ENCODE results near the gene CEMIP. TPM values are rescaled to one million over a fixed set of nuclear protein-coding genes. Genes with fewer than 3 reads are reported as not detected.

CEMIP gene
- polyA plus RNA-seq, 1 donor (not counting 4 experiments of a cell fraction or from before 2014, with no cell fraction given) = 2.3 TPM

DNA sequence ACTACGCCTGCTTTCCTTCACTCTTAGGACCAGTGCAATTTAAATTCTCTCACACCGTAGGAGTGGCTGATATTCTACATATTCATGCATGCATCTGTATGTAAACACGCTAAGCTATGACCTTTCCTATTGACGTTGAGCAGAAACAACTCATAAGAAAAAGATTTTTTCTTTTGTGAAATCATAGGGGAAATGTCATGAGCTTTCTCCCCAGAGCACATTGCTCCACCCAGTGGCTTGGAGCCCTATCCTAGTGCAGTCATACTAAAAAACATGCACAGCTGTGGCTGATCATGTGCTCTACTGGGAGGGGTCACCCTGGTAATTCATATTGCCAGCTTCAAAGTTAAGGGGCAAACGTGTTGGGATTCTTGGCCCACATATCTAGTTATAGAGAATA lies 212.3 kb downstream of the CEMIP start:
- dilution Hi-C loops (cut with MboI; ENCODE audit: extremely low pct_ligation_motif_present, low sequenced_read_pairs) = no loop called here
- no peaks in the 10 kb centered on the region for H3K9me3 ChIP-seq (ENCODE audit: control insufficient read depth, low read depth, low read length)
- H3K36me3 ChIP-seq (ENCODE audit: control insufficient read depth in 2 of 2, extremely low read depth in 1 of 2, insufficient read depth in 2 of 2, low read length in 2 of 2) = peaks cover 0 to 2% of the 10 kb centered on the region in 2 experiments
- H3K27ac ChIP-seq (ENCODE audit: control insufficient read depth, insufficient read depth, low read length) = peak overlapping the region; percentile 23
- peaks cover 4% of the 10 kb centered on the region for H3K9me1 ChIP-seq (ENCODE audit: control insufficient read depth, extremely low read depth, insufficient read depth, low read length)
- H3K4me2 ChIP-seq (ENCODE audit: control insufficient read depth, extremely low read depth, insufficient read depth, low read depth, low read length) = peak overlapping the region; percentile 13
- no peak overlapping the region for H2AFZ ChIP-seq (ENCODE audit: control insufficient read depth, low read length)
- no peak overlapping the region for H3K9ac ChIP-seq (ENCODE audit: control insufficient read depth, extremely low read depth, insufficient read depth, low read length)
- DNase-seq (ENCODE audit: low read depth, low spot score) = no peak
- no peaks in the 10 kb centered on the region for H3K27me3 ChIP-seq (ENCODE audit: control insufficient read depth, extremely low read depth, insufficient read depth, low read length)
- peaks cover 3% of the 10 kb centered on the region for H4K20me1 ChIP-seq (ENCODE audit: control insufficient read depth, extremely low read depth, insufficient read depth, low read length)
- H3K79me2 ChIP-seq (ENCODE audit: control insufficient read depth, insufficient read depth, low read length) = peaks cover 31% of the 10 kb centered on the region
- no peak for FAIRE-seq
- TF ChIP-seq EZH2 (IDR thresholded peaks at IDR 0.05; ENCODE audit: low read length) (no peak), CTCF (optimal IDR thresholded peaks at IDR 0.05 in 1 of 3, IDR thresholded peaks at IDR 0.05 in 1 of 3, conservative IDR thresholded peaks at IDR 0.05 in 1 of 3; ENCODE audit: extremely low read depth in 1 of 3, insufficient read depth in 2 of 3, low read length in 3 of 3) (peak in 2 of 3 experiments; percentile 8 to 33)
- peaks cover 43% of the 10 kb centered on the region for H3K4me1 ChIP-seq (ENCODE audit: control insufficient read depth, extremely low read depth, insufficient read depth, low read length)
- no peak overlapping the region for H3K4me3 ChIP-seq (ENCODE audit: control insufficient read depth in 2 of 3, extremely low read depth in 1 of 3, insufficient read depth in 2 of 3, low read depth in 1 of 3, low read length in 3 of 3)

DNA sequence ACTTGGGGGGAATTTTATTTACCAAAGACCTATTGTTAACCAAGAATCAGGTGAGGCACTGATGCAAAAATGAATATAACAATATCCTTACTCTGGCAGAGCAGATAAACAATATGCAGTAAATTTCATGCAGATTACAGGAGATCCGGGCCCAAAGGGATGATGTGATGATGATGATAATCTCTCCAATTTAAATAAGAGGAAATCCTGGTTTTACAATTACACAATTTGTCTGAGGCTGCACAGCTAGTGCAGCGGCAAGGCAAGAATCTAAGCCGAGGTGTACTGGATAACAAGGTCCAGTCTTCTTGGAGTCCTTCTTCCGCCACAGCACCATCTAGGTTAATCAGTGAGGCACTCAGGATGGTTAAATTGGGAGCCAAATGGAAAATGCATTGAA lies 212.8 kb downstream of the CEMIP start:
- peaks cover 26% of the 10 kb centered on the region for H3K79me2 ChIP-seq (ENCODE audit: control insufficient read depth, insufficient read depth, low read length)
- H3K4me2 ChIP-seq (ENCODE audit: control insufficient read depth, extremely low read depth, insufficient read depth, low read depth, low read length) = no peak overlapping the region
- peaks cover under 1% of the 10 kb centered on the region for H4K20me1 ChIP-seq (ENCODE audit: control insufficient read depth, extremely low read depth, insufficient read depth, low read length)
- H3K4me3 ChIP-seq (ENCODE audit: control insufficient read depth in 2 of 3, extremely low read depth in 1 of 3, insufficient read depth in 2 of 3, low read depth in 1 of 3, low read length in 3 of 3) = no peak overlapping the region
- DNase-seq (ENCODE audit: low read depth, low spot score) = no peak
- H3K36me3 ChIP-seq (ENCODE audit: control insufficient read depth in 2 of 2, extremely low read depth in 1 of 2, insufficient read depth in 2 of 2, low read length in 2 of 2) = no peaks in the 10 kb centered on the region
- dilution Hi-C loops (cut with MboI; ENCODE audit: extremely low pct_ligation_motif_present, low sequenced_read_pairs) = no loop called here
- H3K9me1 ChIP-seq (ENCODE audit: control insufficient read depth, extremely low read depth, insufficient read depth, low read length) = peaks cover 3% of the 10 kb centered on the region
- FAIRE-seq = no peak
- H3K27me3 ChIP-seq (ENCODE audit: control insufficient read depth, extremely low read depth, insufficient read depth, low read length) = no peaks in the 10 kb centered on the region
- peaks cover 41% of the 10 kb centered on the region for H3K4me1 ChIP-seq (ENCODE audit: control insufficient read depth, extremely low read depth, insufficient read depth, low read length)
- H3K9me3 ChIP-seq (ENCODE audit: control insufficient read depth, low read depth, low read length) = no peaks in the 10 kb centered on the region
- no peak for TF ChIP-seq CTCF (optimal IDR thresholded peaks at IDR 0.05 in 1 of 3, IDR thresholded peaks at IDR 0.05 in 1 of 3, conservative IDR thresholded peaks at IDR 0.05 in 1 of 3; ENCODE audit: extremely low read depth in 1 of 3, insufficient read depth in 2 of 3, low read length in 3 of 3)
- no peak overlapping the region for H2AFZ ChIP-seq (ENCODE audit: control insufficient read depth, low read length)
- H3K27ac ChIP-seq (ENCODE audit: control insufficient read depth, insufficient read depth, low read length) = peak overlapping the region; percentile 15
- no peak overlapping the region for H3K9ac ChIP-seq (ENCODE audit: control insufficient read depth, extremely low read depth, insufficient read depth, low read length)

Data from keratinocyte (primary cell).